ENCODE data around the gene PDZD2.

PDZD2 gene

GRCh38 chr5:31942546-31942945 is 303.6 kb downstream of the PDZD2 start:
- no peak for TF ChIP-seq CTCF (IDR thresholded peaks at IDR 0.05; ENCODE audit: extremely low read depth, insufficient read depth, missing control alignments)
- no peak for DNase-seq (ENCODE audit: low spot score)
- in situ Hi-C loops (cut with MboI; ENCODE audit: low pct_unique_long_range_greater_than_20kb, low sequenced_read_pairs, unreplicated experiment): no loop called here

- TF ChIP-seq CTCF (IDR thresholded peaks at IDR 0.05; ENCODE audit: extremely low read depth, insufficient read depth, missing control alignments): no peak
- in situ Hi-C loops (cut with MboI; ENCODE audit: low pct_unique_long_range_greater_than_20kb, low sequenced_read_pairs, unreplicated experiment): no loop called here
- no peak for DNase-seq (ENCODE audit: low spot score)
Observed at GRCh38 chr5:31944684-31945445, 305.9 kb downstream of the PDZD2 start.

- DNase-seq (ENCODE audit: low spot score): no peak
Observed at GRCh38 chr5:31948006-31948405, 309.1 kb downstream of the PDZD2 start.

GRCh38 chr5:31952067-31952466 is 313.1 kb downstream of the PDZD2 start:
- in situ Hi-C loops (cut with MboI; ENCODE audit: low pct_unique_long_range_greater_than_20kb, low sequenced_read_pairs, unreplicated experiment): no loop called here
- TF ChIP-seq CTCF (IDR thresholded peaks at IDR 0.05; ENCODE audit: extremely low read depth, insufficient read depth, missing control alignments): no peak
- no peak for DNase-seq (ENCODE audit: low spot score)

More at GRCh38 chr5:31948006-31948405, 309.1 kb downstream of the PDZD2 start:
- TF ChIP-seq CTCF (IDR thresholded peaks at IDR 0.05; ENCODE audit: extremely low read depth, insufficient read depth, missing control alignments): no peak
- in situ Hi-C loops (cut with MboI; ENCODE audit: low pct_unique_long_range_greater_than_20kb, low sequenced_read_pairs, unreplicated experiment): no loop called here

- no peak for DNase-seq (ENCODE audit: low spot score)
- in situ Hi-C loops (cut with MboI; ENCODE audit: low pct_unique_long_range_greater_than_20kb, low sequenced_read_pairs, unreplicated experiment): no loop called here
Observed at GRCh38 chr5:31954091-31954490, 315.2 kb downstream of the PDZD2 start.

GRCh38 chr5:31957151-31957550 is 318.2 kb downstream of the PDZD2 start:
- in situ Hi-C loops (cut with MboI; ENCODE audit: low pct_unique_long_range_greater_than_20kb, low sequenced_read_pairs, unreplicated experiment): no loop called here
- TF ChIP-seq CTCF (IDR thresholded peaks at IDR 0.05; ENCODE audit: extremely low read depth, insufficient read depth, missing control alignments): no peak
- DNase-seq (ENCODE audit: low spot score): no peak

More at GRCh38 chr5:31954091-31954490, 315.2 kb downstream of the PDZD2 start:
- TF ChIP-seq CTCF (IDR thresholded peaks at IDR 0.05; ENCODE audit: extremely low read depth, insufficient read depth, missing control alignments): no peak

Measured in GM13977 (cell line).